ENCODE measurements around the gene AHRR. TPM values are rescaled to one million over a fixed set of nuclear protein-coding genes. Genes with fewer than 3 reads are reported as not detected.

Gene AHRR
- total RNA-seq, 1 donor = 22.5 TPM

- no peak overlapping the region for H3K4me3 ChIP-seq (ENCODE audit: low read depth, low read length)
- peak; percentile 74 for TF ChIP-seq CTCF (IDR thresholded peaks at IDR 0.05; ENCODE audit: insufficient read depth, low read depth, low read length)
- peak; percentile 65 for DNase-seq (ENCODE audit: low read depth)
Measured at GRCh38 chr5:317086-317811, 4.3 kb upstream of the AHRR start.

GRCh38 chr5:318341-318897 is 3.1 kb upstream of the AHRR start:
- no peak for TF ChIP-seq CTCF (IDR thresholded peaks at IDR 0.05; ENCODE audit: insufficient read depth, low read depth, low read length)
- peak; percentile 32 for DNase-seq (ENCODE audit: low read depth)
- no peak overlapping the region for H3K4me3 ChIP-seq (ENCODE audit: low read depth, low read length)

GRCh38 chr5:318931-319601 is 2.4 kb upstream of the AHRR start:
- DNase-seq (ENCODE audit: low read depth) = no peak
- no peak for TF ChIP-seq CTCF (IDR thresholded peaks at IDR 0.05; ENCODE audit: insufficient read depth, low read depth, low read length)
- H3K4me3 ChIP-seq (ENCODE audit: low read depth, low read length) = no peak overlapping the region

GRCh38 chr5:320524-321229 is 837 bp upstream of the AHRR start:
- TF ChIP-seq CTCF (IDR thresholded peaks at IDR 0.05; ENCODE audit: insufficient read depth, low read depth, low read length) = no peak
- no peak for DNase-seq (ENCODE audit: low read depth)
- peak overlapping the region; percentile 47 for H3K4me3 ChIP-seq (ENCODE audit: low read depth, low read length)

GRCh38 chr5:321726-322251 is 275 bp downstream of the AHRR start:
- TF ChIP-seq CTCF (IDR thresholded peaks at IDR 0.05; ENCODE audit: insufficient read depth, low read depth, low read length) = no peak
- peak overlapping the region; percentile 62 for H3K4me3 ChIP-seq (ENCODE audit: low read depth, low read length)
- DNase-seq (ENCODE audit: low read depth) = no peak

- DNase-seq (ENCODE audit: low read depth) = peak; percentile 43
- H3K4me3 ChIP-seq (ENCODE audit: low read depth, low read length) = peak overlapping the region; percentile 62
- no peak for TF ChIP-seq CTCF (IDR thresholded peaks at IDR 0.05; ENCODE audit: insufficient read depth, low read depth, low read length)
Measured at GRCh38 chr5:322281-322941, 897 bp downstream of the AHRR start.

Measured in fibroblast of villous mesenchyme (primary cell).